Thoracic aorta (tissue), 2 donors: ENCODE measurements around the gene GADD45A. TPM values are rescaled to one million over a fixed set of nuclear protein-coding genes. Genes with fewer than 3 reads are reported as not detected.

Source experiments
- ATAC-seq: fragments of 150-250 bp; one replicate; pipeline ENCODE4 v1.8.0; 2017; ENCODE audit warnings: low read depth; ENCODE audit not compliant: insufficient number of reproducible peaks, low FRiP score
- DNase-seq: peaks from one replicate; pipeline ENCODE4 v3.0.0-alpha.2; 2020; ENCODE audit warnings: low spot score
- H3K27ac ChIP-seq, 2 donors: fragments of 200-600 bp; sonication (generic); 1 replicate in 1 of 2; 2 replicates in 1 of 2; pipeline ENCODE4 v1.5.1; 2016; ENCODE audit warnings: mild to moderate bottlenecking in 2 of 2, moderate library complexity in 2 of 2
- H3K27me3 ChIP-seq: fragments of 200-600 bp; sonication (generic); replicated peaks from 2 replicates; pipeline ENCODE4 v1.6.0; 2016; ENCODE audit warnings: mild to moderate bottlenecking; ENCODE audit not compliant: insufficient read depth
- H3K36me3 ChIP-seq: fragments of 200-600 bp; sonication (generic); one replicate; pipeline ENCODE4 v1.5.1; 2016
- H3K4me1 ChIP-seq, 2 donors: fragments of 200-600 bp; sonication (generic); 1 replicate in 1 of 2; 2 replicates in 1 of 2; pipeline versions ENCODE4 v1.5.1 to v1.6.0; 2016; ENCODE audit warnings: low read depth in 2 of 2, mild to moderate bottlenecking in 1 of 2; ENCODE audit not compliant: control insufficient read depth in 1 of 2
- H3K4me3 ChIP-seq: fragments of 200-600 bp; sonication (generic); 2 replicates; pipeline ENCODE4 v1.5.1; 2016; ENCODE audit warnings: mild to moderate bottlenecking
- H3K9me3 ChIP-seq: fragments of 200-600 bp; sonication (generic); 2 replicates; pipeline ENCODE4 v1.5.1; 2016
- total RNA-seq, 2 donors: library from RNA; depleted of rRNA; stranded (reverse); fragments of >200 nt; gene quantifications; one replicate each; pipeline versions ENCODE4 v1.1.0 to v1.2.3, GENCODE V29; 2016
- TF ChIP-seq, protein P1 (sequence below): fragments of 200-600 bp; sonication (generic); IDR thresholded peaks from one replicate; pipeline ENCODE4 v1.5.1; 2019; ENCODE audit warnings: antibody characterized with exemption

The GADD45A gene
- total RNA-seq, 2 donors from 2014 or later, result 227 to 262 TPM

DNA sequence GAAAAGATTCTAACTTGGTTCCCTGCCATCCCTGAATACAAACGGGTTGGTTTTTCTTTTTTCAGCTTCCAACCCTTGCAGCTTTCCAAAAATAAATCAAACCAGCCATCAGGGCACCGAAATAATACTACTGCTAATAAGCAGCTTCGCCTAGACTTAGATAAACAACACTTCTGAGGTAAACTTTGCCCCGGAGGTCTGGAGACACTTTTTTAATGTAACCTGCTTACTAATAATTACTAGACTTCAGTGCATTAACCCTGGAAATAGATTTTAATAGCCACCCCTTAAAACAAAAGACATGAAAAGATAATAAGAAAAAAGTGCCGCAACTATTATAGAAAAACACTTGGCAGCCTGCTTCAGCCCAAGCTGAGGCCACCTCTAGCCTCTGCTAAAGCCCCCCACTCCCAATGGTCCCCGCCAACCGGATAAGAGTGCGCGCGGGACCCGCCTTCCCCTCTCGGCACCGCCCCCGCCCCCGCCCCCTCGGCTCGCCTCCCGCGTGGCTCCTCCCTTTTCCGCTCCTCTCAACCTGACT, 405 bp upstream of the GADD45A start:
- TF ChIP-seq, protein P1, sequence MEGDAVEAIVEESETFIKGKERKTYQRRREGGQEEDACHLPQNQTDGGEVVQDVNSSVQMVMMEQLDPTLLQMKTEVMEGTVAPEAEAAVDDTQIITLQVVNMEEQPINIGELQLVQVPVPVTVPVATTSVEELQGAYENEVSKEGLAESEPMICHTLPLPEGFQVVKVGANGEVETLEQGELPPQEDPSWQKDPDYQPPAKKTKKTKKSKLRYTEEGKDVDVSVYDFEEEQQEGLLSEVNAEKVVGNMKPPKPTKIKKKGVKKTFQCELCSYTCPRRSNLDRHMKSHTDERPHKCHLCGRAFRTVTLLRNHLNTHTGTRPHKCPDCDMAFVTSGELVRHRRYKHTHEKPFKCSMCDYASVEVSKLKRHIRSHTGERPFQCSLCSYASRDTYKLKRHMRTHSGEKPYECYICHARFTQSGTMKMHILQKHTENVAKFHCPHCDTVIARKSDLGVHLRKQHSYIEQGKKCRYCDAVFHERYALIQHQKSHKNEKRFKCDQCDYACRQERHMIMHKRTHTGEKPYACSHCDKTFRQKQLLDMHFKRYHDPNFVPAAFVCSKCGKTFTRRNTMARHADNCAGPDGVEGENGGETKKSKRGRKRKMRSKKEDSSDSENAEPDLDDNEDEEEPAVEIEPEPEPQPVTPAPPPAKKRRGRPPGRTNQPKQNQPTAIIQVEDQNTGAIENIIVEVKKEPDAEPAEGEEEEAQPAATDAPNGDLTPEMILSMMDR, result no peak
- peaks cover 16 to 44% of the 10 kb centered on the region in 2 donors for H3K4me1 ChIP-seq
- H3K4me3 ChIP-seq, result peak overlapping the region; percentile 97
- peaks cover 15% of the 10 kb centered on the region for H3K36me3 ChIP-seq
- no peaks in the 10 kb centered on the region for H3K9me3 ChIP-seq
- peak overlapping the region; percentile 63 to 71 for H3K27ac ChIP-seq
- DNase-seq, result no peak
- H3K27me3 ChIP-seq, result no peaks in the 10 kb centered on the region
- ATAC-seq, result no peak

DNA sequence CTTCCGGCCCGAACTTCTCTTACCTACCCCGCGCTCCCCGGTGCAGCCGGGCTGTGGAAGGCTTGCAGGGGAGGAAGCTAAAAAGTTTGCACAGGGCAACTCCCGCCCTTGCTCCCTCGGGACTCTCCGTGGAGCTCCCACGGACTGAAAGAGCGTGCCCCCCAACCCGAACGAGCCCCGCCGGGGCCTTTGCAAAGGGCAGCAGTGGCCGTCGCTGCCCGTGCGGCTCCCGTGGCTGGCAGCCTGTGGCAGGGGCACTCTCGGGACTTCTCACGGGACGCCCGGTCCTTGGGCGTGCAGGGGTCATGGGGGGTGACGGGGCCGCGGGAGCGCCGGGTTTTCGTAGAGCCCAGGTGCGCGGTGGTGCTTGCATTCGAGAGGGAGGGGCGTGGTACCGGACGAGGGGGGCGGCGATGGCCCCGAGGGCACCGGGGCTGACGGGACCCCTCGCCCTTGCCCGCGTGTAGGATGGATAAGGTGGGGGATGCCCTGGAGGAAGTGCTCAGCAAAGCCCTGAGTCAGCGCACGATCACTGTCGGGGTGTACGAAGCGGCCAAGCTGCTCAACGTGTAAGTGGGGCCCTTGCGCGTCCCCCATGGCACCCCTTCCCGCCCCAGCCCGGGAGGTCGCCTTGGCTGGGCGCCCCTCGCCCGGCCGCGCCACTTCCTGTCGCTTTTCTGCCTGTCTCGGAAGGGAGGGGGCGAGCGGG, 711 bp downstream of the GADD45A start:
- DNase-seq, result no peak
- H3K27ac ChIP-seq, result peak overlapping the region; percentile 98
- H3K36me3 ChIP-seq, result peaks cover 15% of the 10 kb centered on the region
- H3K9me3 ChIP-seq, result no peaks in the 10 kb centered on the region
- peaks cover 16 to 48% of the 10 kb centered on the region in 2 donors for H3K4me1 ChIP-seq
- no peak for ATAC-seq
- TF ChIP-seq, protein P1, result peak; percentile 2
- H3K27me3 ChIP-seq, result no peaks in the 10 kb centered on the region
- H3K4me3 ChIP-seq, result peak overlapping the region; percentile 97

DNA sequence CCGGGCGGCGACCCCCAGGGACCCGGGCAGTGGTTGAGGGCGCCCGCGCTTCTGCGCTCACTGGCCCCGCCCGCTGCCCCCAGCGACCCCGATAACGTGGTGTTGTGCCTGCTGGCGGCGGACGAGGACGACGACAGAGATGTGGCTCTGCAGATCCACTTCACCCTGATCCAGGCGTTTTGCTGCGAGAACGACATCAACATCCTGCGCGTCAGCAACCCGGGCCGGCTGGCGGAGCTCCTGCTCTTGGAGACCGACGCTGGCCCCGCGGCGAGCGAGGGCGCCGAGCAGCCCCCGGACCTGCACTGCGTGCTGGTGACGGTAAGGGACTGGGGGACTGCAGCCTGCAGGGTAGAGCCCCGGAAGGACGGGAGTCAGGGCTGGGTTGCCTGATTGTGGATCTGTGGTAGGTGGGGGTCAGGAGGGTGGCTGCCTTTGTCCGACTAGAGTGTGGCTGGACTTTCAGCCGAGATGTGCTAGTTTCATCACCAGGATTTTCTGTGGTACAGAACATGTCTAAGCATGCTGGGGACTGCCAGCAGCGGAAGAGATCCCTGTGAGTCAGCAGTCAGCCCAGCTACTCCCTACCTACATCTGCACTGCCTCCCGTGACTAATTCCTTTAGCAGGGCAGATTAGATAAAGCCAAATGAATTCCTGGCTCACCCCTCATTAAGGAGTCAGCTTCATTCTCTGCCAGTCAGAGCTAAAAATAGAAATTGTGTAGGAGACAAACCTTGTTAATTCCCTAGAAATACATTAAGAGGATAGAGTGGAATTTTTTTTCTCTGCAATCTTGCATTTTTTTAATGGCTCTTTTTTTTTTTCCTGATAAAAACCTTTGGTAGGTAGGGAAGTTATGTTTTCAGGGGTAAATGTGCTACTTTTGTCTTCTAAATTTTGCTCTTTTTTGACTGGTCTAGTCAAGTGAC, 1.5 kb downstream of the GADD45A start:
- peaks cover 15% of the 10 kb centered on the region for H3K36me3 ChIP-seq
- ATAC-seq (peak; percentile 67), DNase-seq (peak; percentile 77)
- peaks cover 16 to 48% of the 10 kb centered on the region in 2 donors for H3K4me1 ChIP-seq
- TF ChIP-seq, protein P1, result no peak
- H3K9me3 ChIP-seq, result no peaks in the 10 kb centered on the region
- peak overlapping the region; percentile 97 for H3K4me3 ChIP-seq
- H3K27ac ChIP-seq, result peak overlapping the region; percentile 98
- H3K27me3 ChIP-seq, result no peaks in the 10 kb centered on the region

DNA sequence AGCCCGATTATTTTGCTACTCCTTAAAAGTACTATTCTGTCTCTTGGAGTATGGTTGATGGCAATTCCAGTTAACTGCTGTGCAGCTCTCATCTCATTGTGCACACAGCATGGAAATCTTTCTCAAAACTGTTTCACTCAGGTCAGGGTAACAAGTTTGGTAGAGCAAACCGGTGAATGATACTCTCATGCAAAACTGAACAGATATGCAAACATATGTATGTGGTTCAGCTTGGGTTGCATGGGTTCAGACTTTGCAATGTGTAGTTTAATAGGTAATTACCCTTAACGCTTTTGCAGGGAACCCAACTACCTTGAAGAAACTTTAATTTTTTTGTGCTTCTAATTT, 2.2 kb downstream of the GADD45A start:
- H3K36me3 ChIP-seq, result peaks cover 15% of the 10 kb centered on the region
- DNase-seq (no peak), ATAC-seq (no peak)
- H3K9me3 ChIP-seq, result no peaks in the 10 kb centered on the region
- H3K27ac ChIP-seq, result peak overlapping the region; percentile 98
- TF ChIP-seq, protein P1, result no peak
- H3K27me3 ChIP-seq, result no peaks in the 10 kb centered on the region
- H3K4me3 ChIP-seq, result peak overlapping the region; percentile 97
- peaks cover 16 to 48% of the 10 kb centered on the region in 2 donors for H3K4me1 ChIP-seq

DNA sequence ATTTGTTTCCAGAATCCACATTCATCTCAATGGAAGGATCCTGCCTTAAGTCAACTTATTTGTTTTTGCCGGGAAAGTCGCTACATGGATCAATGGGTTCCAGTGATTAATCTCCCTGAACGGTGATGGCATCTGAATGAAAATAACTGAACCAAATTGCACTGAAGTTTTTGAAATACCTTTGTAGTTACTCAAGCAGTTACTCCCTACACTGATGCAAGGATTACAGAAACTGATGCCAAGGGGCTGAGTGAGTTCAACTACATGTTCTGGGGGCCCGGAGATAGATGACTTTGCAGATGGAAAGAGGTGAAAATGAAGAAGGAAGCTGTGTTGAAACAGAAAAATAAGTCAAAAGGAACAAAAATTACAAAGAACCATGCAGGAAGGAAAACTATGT, 2.6 kb downstream of the GADD45A start:
- DNase-seq, result no peak
- H3K27me3 ChIP-seq, result no peaks in the 10 kb centered on the region
- peak overlapping the region; percentile 97 for H3K4me3 ChIP-seq
- peak overlapping the region; percentile 98 for H3K27ac ChIP-seq
- H3K4me1 ChIP-seq, result peaks cover 16 to 45% of the 10 kb centered on the region in 2 donors
- H3K9me3 ChIP-seq, result no peaks in the 10 kb centered on the region
- TF ChIP-seq, protein P1, result no peak
- no peak for ATAC-seq
- peaks cover 15% of the 10 kb centered on the region for H3K36me3 ChIP-seq
